Ovary (tissue), 3 donors: ENCODE results near the gene JAM3.

Experiments used
- POLR2A ChIP-seq: fragments of 450-650 bp; IDR thresholded peaks from one replicate; pipeline ENCODE4 v1.6.1; 2017; ENCODE audit warnings: antibody characterized with exemption, mild to moderate bottlenecking, moderate library complexity
- TF ChIP-seq, protein P1 (sequence below), 3 donors: fragments of 450-650 bp in 2 of 3; fragments of 200-600 bp in 1 of 3; IDR thresholded peaks; one replicate each; pipeline versions ENCODE4 v1.5.1 to v1.8.0; 2016 to 2022; ENCODE audit warnings: antibody characterized with exemption in 3 of 3, mild to moderate bottlenecking in 1 of 3
- donor health status: DM: no; HTN: no; CAD: no.

DNA sequence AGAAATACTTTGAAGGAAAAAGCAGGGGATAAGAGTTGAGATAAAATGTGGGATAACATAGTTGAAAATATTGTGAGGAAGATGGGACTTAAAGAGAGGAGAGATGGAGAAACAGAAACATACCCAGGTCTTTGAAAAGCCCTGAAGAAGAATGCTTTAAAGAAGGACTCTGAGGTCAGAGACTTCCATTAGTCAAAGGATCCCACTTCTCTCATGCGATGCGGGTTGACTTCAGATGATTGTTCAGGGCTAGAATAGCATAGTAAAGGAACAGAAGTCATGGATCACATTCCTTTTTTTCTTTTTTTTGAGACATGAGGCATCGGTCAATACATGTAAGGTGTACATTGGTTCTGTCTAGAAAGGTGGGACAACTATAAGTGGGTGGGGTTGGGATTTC, 3.5 kb upstream of the JAM3 start:
- TF ChIP-seq, protein P1, sequence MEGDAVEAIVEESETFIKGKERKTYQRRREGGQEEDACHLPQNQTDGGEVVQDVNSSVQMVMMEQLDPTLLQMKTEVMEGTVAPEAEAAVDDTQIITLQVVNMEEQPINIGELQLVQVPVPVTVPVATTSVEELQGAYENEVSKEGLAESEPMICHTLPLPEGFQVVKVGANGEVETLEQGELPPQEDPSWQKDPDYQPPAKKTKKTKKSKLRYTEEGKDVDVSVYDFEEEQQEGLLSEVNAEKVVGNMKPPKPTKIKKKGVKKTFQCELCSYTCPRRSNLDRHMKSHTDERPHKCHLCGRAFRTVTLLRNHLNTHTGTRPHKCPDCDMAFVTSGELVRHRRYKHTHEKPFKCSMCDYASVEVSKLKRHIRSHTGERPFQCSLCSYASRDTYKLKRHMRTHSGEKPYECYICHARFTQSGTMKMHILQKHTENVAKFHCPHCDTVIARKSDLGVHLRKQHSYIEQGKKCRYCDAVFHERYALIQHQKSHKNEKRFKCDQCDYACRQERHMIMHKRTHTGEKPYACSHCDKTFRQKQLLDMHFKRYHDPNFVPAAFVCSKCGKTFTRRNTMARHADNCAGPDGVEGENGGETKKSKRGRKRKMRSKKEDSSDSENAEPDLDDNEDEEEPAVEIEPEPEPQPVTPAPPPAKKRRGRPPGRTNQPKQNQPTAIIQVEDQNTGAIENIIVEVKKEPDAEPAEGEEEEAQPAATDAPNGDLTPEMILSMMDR (IDR thresholded peaks at IDR 0.05): no peak
- no peak for TF ChIP-seq POLR2A
